Spinal cord (tissue), 10 donors: ENCODE measurements around the gene ARSI. TPM values are rescaled to one million over a fixed set of nuclear protein-coding genes. Genes with fewer than 3 reads are reported as not detected.

Source experiments
- DNase-seq, 6 donors: peaks; one replicate each; pipeline versions ENCODE4 v3.0.0 to v3.0.0-alpha.2; 2013 to 2015; ENCODE audit warnings: low spot score in 6 of 6, low read depth in 4 of 6
- H3K27ac ChIP-seq: one replicate; pipeline ENCODE4 v1.5.1; 2013; ENCODE audit warnings: low read depth, low read length, control low read depth
- H3K27me3 ChIP-seq: one replicate; pipeline ENCODE4 v1.6.1; 2013; ENCODE audit warnings: low read length; ENCODE audit not compliant: control insufficient read depth, insufficient read depth
- H3K36me3 ChIP-seq: one replicate; pipeline ENCODE4 v1.6.1; 2013; ENCODE audit warnings: low read length; ENCODE audit not compliant: control insufficient read depth, insufficient read depth
- H3K4me1 ChIP-seq: one replicate; pipeline ENCODE4 v1.6.1; 2013; ENCODE audit warnings: low read length; ENCODE audit not compliant: control insufficient read depth, insufficient read depth
- H3K4me3 ChIP-seq: one replicate; pipeline ENCODE4 v1.5.1; 2013; ENCODE audit warnings: low read depth, low read length, control low read depth
- H3K9me3 ChIP-seq: one replicate; pipeline ENCODE4 v1.6.1; 2013; ENCODE audit warnings: low read length; ENCODE audit not compliant: control insufficient read depth, insufficient read depth
- WGBS: methylation state at CpG from one replicate; pipeline ENCODE4 v1.1.5; 2013; ENCODE audit warnings: missing lambda C conversion rate; ENCODE audit not compliant: insufficient coverage; 5-methylcytosine and 5-hydroxymethylcytosine counted together
- polyA plus RNA-seq, 2 donors: library from polyadenylated mRNA; unstranded; fragments of 120-200 nt; gene quantifications; one replicate each; pipeline ENCODE4 v1.2.1, GENCODE V29; 2013; ENCODE audit not compliant: insufficient read length in 2 of 2
- total RNA-seq, 2 donors: library from RNA; depleted of rRNA in 1 of 2; stranded (reverse); fragments of 120-200 nt in 1 of 2; fragments of >200 nt in 1 of 2; gene quantifications; one replicate each; pipeline versions ENCODE4 v1.2.3 to v1.2.4, GENCODE V29; 2013 to 2014
- donor health status: healthy.

Gene ARSI
- total and polyA plus RNA-seq, 4 donors: 1.3 to 17.5 (median 5.2) TPM

GRCh38 chr5:150320044-150320613 is 17.4 kb upstream of the ARSI start:
- no peaks in the 10 kb centered on the region for H3K27me3 ChIP-seq
- peak in 4 of 6 donors; percentile 45 to 86 (median 58) for DNase-seq
- H3K27ac ChIP-seq: peak overlapping the region; percentile 16
- H3K36me3 ChIP-seq: no peaks in the 10 kb centered on the region
- peaks cover 7% of the 10 kb centered on the region for H3K4me1 ChIP-seq
- no peaks in the 10 kb centered on the region for H3K9me3 ChIP-seq
- WGBS: 71% methylated on average over 2 of the region's 2 CpGs
- no peak overlapping the region for H3K4me3 ChIP-seq

- Histone ChIP-seq H3K27ac (no peak overlapping the region), H3K36me3 (no peaks in the 10 kb centered on the region)
Measured at GRCh38 chr5:150319484-150319790, 16.7 kb upstream of the ARSI start.

GRCh38 chr5:150318613-150319483 is 16.1 kb upstream of the ARSI start:
- H3K4me3 ChIP-seq: no peak overlapping the region
- H3K9me3 ChIP-seq: no peaks in the 10 kb centered on the region
- H3K36me3 ChIP-seq: no peaks in the 10 kb centered on the region
- no peak overlapping the region for H3K27ac ChIP-seq
- H3K27me3 ChIP-seq: no peaks in the 10 kb centered on the region
- no peak for DNase-seq
- 62% methylated on average over 8 of the region's 9 CpGs for WGBS
- peaks cover 7% of the 10 kb centered on the region for H3K4me1 ChIP-seq

More at GRCh38 chr5:150319484-150319790, 16.7 kb upstream of the ARSI start:
- Histone ChIP-seq H3K4me3 (no peak overlapping the region), H3K9me3 (no peaks in the 10 kb centered on the region), H3K27me3 (no peaks in the 10 kb centered on the region), H3K4me1 (peaks cover 7% of the 10 kb centered on the region)
- DNase-seq: no peak
- 100% methylated on average over 1 of the region's 6 CpGs for WGBS

DNA sequence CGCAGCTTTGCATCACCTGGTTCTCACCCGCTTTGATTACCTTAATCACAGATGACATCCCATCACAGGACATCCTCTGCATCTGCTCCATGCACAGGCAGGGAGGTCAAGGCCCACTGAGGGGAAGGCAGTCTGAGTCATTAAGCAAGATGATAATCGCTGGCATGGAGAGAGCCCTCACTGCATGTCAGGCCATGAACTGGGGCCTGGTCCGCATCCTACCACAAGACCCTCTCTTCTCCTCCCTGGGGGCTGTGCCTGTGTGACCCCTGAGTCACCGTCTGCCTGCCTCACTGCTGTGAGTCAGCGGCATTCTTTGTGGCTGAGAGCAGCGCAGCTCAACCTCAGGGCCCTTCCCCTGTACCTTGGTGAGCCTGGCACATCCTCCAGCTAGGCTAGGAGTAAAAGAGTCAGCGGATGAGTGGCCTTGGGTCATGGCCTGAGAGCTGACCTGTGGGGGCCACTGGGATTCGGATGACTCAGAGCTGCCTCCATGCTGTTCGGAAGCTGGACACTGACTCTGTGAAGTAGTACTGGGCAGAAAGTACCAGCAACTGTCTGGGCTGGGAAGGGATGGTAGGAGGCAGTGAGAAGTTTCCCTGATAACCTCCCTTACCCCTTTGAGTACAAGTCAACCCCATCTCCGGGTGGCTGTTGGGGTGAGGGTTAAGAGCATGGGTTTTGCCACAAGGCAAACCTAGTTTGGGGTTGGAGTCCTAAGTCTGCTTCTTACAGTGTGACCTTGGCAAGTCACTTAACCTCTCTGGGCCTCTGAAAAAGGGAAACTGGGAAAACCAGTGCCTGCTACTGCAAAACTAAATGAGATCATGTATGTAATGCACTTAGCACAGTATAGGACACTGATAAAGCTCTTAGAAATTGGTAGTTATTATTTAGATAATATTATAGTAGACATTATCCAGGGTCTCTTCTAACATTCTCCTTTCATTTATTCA is 14.6 kb upstream of the ARSI start:
- 79% methylated on average over 8 of the region's 11 CpGs for WGBS

GRCh38 chr5:150316320-150316719 is 13.6 kb upstream of the ARSI start:
- no CpG with 5 or more reads among the region's 3 CpGs for WGBS

More for the DNA sequence above, 14.6 kb upstream of the ARSI start:
- Histone ChIP-seq H3K4me1 (peaks cover 7% of the 10 kb centered on the region), H3K36me3 (no peaks in the 10 kb centered on the region), H3K27me3 (no peaks in the 10 kb centered on the region), H3K4me3 (no peak overlapping the region), H3K9me3 (no peaks in the 10 kb centered on the region), H3K27ac (no peak overlapping the region)
- no peak for DNase-seq

GRCh38 chr5:150315245-150315644 is 12.5 kb upstream of the ARSI start:
- H3K27ac ChIP-seq: no peak overlapping the region
- peaks cover 6% of the 10 kb centered on the region for H3K4me1 ChIP-seq
- no peaks in the 10 kb centered on the region for H3K9me3 ChIP-seq
- H3K4me3 ChIP-seq: no peak overlapping the region
- no peak for DNase-seq
- H3K36me3 ChIP-seq: no peaks in the 10 kb centered on the region
- WGBS: 85% methylated on average over 2 of the region's 4 CpGs
- H3K27me3 ChIP-seq: no peaks in the 10 kb centered on the region

More at GRCh38 chr5:150316320-150316719, 13.6 kb upstream of the ARSI start:
- no peak for DNase-seq
- Histone ChIP-seq H3K27ac (no peak overlapping the region), H3K9me3 (no peaks in the 10 kb centered on the region), H3K27me3 (no peaks in the 10 kb centered on the region), H3K36me3 (no peaks in the 10 kb centered on the region), H3K4me1 (peaks cover 8% of the 10 kb centered on the region), H3K4me3 (no peak overlapping the region)

GRCh38 chr5:150313921-150314716 is 11.4 kb upstream of the ARSI start:
- 79% methylated on average over 5 of the region's 6 CpGs for WGBS
- Histone ChIP-seq H3K4me3 (no peak overlapping the region), H3K4me1 (peaks cover 12% of the 10 kb centered on the region), H3K27me3 (no peaks in the 10 kb centered on the region), H3K36me3 (no peaks in the 10 kb centered on the region), H3K9me3 (no peaks in the 10 kb centered on the region), H3K27ac (no peak overlapping the region)
- peak in 1 of 6 donors; percentile 32 for DNase-seq

DNA sequence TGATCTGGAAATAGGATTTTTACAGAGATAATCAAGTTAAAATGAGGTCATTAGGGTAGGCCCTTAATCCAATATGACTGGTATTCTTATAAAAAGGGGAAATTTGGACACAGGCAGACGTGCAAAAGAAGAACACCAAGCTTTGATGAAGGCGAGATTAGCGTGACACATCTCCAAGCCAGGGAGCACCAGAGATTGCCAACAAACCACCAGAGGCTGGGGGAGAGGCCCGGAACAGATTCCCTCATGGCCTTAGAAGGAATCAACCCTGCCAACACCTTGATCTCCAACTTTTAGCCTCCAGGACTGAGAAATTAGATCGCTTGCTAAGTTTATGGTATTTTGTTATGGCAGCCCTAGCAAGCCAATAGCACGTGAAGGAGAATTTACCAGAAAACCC is 10.8 kb upstream of the ARSI start:
- no peak overlapping the region for H3K27ac ChIP-seq
- H3K9me3 ChIP-seq: no peaks in the 10 kb centered on the region
- 83% methylated on average over 4 of the region's 6 CpGs for WGBS
- DNase-seq: no peak
- H3K4me3 ChIP-seq: no peak overlapping the region
- H3K36me3 ChIP-seq: no peaks in the 10 kb centered on the region
- H3K4me1 ChIP-seq: peaks cover 11% of the 10 kb centered on the region
- no peaks in the 10 kb centered on the region for H3K27me3 ChIP-seq

DNA sequence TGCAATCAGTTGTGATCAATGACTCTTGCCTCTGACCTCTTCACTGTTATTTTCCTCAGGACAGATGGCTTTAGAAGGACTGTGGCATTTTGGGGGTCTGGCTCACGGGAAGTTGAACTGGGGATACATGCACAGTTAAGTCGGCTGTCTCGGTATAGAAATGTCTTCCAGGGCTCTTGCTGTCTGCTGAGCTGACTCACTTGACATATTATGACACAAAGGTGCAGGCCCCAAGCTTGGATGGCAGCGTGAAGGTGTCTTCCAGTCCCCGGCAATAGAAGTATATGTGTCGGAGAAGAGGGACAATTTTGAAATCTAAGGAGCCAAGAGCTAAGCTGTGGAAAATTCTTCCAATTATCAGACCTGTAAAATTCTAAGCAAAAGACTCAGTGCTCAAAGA is 9.8 kb upstream of the ARSI start:
- H3K4me1 ChIP-seq: peaks cover 19% of the 10 kb centered on the region
- no peak overlapping the region for H3K27ac ChIP-seq
- DNase-seq: no peak
- no peaks in the 10 kb centered on the region for H3K36me3 ChIP-seq
- no peaks in the 10 kb centered on the region for H3K27me3 ChIP-seq
- WGBS: 96% methylated on average over 3 of the region's 6 CpGs
- no peak overlapping the region for H3K4me3 ChIP-seq
- no peaks in the 10 kb centered on the region for H3K9me3 ChIP-seq
